PC-9 (cell line): ENCODE measurements around the gene HES3. TPM values are rescaled to one million over a fixed set of nuclear protein-coding genes. Genes with fewer than 3 reads are reported as not detected.
A peak's percentile ranks its signal among the peaks of the same experiment; 100 is the strongest.

Source experiments
- BruUV-seq: library from RNA; stranded (reverse); fragments of 400-500 nt; replicated peaks from 2 replicates; lab custom pipeline; 2021; lab: Mats Ljungman, UMichigan
- CTCF ChIA-PET: fragments of 300-600 bp; sonication (Branson Sonifier 250); formaldehyde crosslinking; loops from one replicate; lab custom pipeline; 2022; ENCODE audit warnings: antibody characterized with exemption; lab: Charles Lee
- POLR2A ChIA-PET: fragments of 300-600 bp; sonication (Branson Sonifier 250); formaldehyde crosslinking; loops from one replicate; lab custom pipeline; 2022; ENCODE audit warnings: antibody characterized with exemption; ENCODE audit not compliant: unreplicated experiment; lab: Charles Lee
- DNase-seq, 2 experiments: peaks; one replicate each; pipeline versions ENCODE4 v3.0.0 to v3.0.0-alpha.2; 2015 to 2022; ENCODE audit warnings: mixed read lengths in 1 of 2
- H2AFZ ChIP-seq: fragments of 200-600 bp; sonication (generic); 2 replicates; pipeline ENCODE4 v1.8.1; 2017; ENCODE audit warnings: antibody characterized with exemption
- H3F3A ChIP-seq: fragments of 200-600 bp; sonication (generic); 2 replicates; pipeline ENCODE4 v1.8.1; 2017; ENCODE audit warnings: antibody characterized with exemption, mild to moderate bottlenecking, low read depth; ENCODE audit not compliant: insufficient read depth
- H3K27ac ChIP-seq: fragments of 200-600 bp; sonication (generic); 2 replicates; pipeline ENCODE4 v1.6.1; 2016; ENCODE audit warnings: mixed run types
- H3K27me3 ChIP-seq: fragments of 200-600 bp; sonication (generic); 2 replicates; pipeline ENCODE4 v1.6.1; 2016; ENCODE audit warnings: low read depth, mixed run types; ENCODE audit not compliant: insufficient read depth
- H3K36me3 ChIP-seq: fragments of 200-600 bp; sonication (generic); 2 replicates; pipeline ENCODE4 v1.6.1; 2016; ENCODE audit warnings: low read depth, mixed run types
- H3K4me1 ChIP-seq: fragments of 200-600 bp; sonication (generic); replicated peaks from 2 replicates; pipeline ENCODE4 v1.6.1; 2016; ENCODE audit warnings: mixed run types; ENCODE audit not compliant: insufficient read depth
- H3K4me2 ChIP-seq: fragments of 200-600 bp; sonication (generic); 2 replicates; pipeline ENCODE4 v1.6.1; 2017; ENCODE audit warnings: mixed run types
- H3K4me3 ChIP-seq: fragments of 200-600 bp; sonication (generic); 2 replicates; pipeline ENCODE4 v1.6.1; 2016; ENCODE audit warnings: mixed run types
- H3K79me2 ChIP-seq: fragments of 200-600 bp; sonication (generic); 2 replicates; pipeline ENCODE4 v1.6.1; 2017; ENCODE audit warnings: low read depth, mixed run types
- H3K9me2 ChIP-seq: fragments of 200-600 bp; sonication (generic); 2 replicates; pipeline ENCODE4 v1.8.1; 2017; ENCODE audit warnings: mild to moderate bottlenecking; ENCODE audit not compliant: insufficient read depth
- H3K9me3 ChIP-seq: fragments of 200-600 bp; sonication (generic); 2 replicates; pipeline ENCODE4 v1.8.1; 2016; ENCODE audit warnings: low read depth; ENCODE audit not compliant: insufficient read depth
- H4K20me1 ChIP-seq: fragments of 200-600 bp; sonication (generic); 2 replicates; pipeline ENCODE4 v1.8.1; 2017; ENCODE audit not compliant: insufficient read depth
- EZH2 ChIP-seq: fragments of 200-600 bp; sonication (generic); IDR thresholded peaks from 2 replicates; pipeline ENCODE4 v1.8.0; 2017; ENCODE audit warnings: antibody characterized with exemption, low read depth
- intact Hi-C: fragments of 100-400 bp; cut with micrococcal nuclease; formaldehyde crosslinking; loops from one replicate; pipeline ENCODE4 v1.10.0; 2022; ENCODE audit not compliant: unreplicated experiment
- total RNA-seq: library from RNA; stranded (reverse); gene quantifications from 2 replicates; pipeline ENCODE4 v1.2.3, GENCODE V29; 2021
- TF ChIP-seq, protein P1 (sequence below): fragments of 200-600 bp; sonication (generic); conservative IDR thresholded peaks from 2 replicates; pipeline ENCODE4 v1.6.1; 2017; ENCODE audit warnings: mixed run types, antibody characterized with exemption, mild to moderate bottlenecking, moderate library complexity

The HES3 gene
- total RNA-seq, 1 experiment from 2014 or later: not detected

DNA sequence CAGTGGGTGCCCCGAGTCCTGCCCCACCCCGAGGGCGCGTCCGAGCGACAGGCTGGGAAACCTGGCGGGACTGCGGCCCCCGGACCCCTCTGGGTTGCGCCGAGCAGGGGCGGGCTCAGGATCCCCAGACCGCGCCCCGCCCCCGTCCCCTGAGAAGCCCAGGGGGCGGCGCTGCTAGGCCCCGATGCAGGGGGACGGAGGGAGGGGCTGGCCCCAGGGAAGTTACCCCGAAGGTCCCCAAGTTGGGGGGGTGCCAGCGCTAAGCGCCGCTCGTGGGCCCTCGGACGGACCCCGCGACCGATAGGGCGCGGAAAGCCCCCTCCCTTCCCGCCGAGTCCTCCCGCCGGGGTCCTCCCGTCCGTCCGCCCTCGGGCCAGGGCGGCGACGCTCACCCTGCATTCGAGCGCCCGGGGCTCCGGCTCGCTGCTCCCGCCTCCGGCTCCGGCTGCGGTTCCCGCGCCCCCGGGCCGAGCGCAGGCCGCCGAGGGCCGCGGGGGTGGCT, 16.5 kb downstream of the HES3 start:
- no peak for TF ChIP-seq EZH2
- TF ChIP-seq, protein P1, sequence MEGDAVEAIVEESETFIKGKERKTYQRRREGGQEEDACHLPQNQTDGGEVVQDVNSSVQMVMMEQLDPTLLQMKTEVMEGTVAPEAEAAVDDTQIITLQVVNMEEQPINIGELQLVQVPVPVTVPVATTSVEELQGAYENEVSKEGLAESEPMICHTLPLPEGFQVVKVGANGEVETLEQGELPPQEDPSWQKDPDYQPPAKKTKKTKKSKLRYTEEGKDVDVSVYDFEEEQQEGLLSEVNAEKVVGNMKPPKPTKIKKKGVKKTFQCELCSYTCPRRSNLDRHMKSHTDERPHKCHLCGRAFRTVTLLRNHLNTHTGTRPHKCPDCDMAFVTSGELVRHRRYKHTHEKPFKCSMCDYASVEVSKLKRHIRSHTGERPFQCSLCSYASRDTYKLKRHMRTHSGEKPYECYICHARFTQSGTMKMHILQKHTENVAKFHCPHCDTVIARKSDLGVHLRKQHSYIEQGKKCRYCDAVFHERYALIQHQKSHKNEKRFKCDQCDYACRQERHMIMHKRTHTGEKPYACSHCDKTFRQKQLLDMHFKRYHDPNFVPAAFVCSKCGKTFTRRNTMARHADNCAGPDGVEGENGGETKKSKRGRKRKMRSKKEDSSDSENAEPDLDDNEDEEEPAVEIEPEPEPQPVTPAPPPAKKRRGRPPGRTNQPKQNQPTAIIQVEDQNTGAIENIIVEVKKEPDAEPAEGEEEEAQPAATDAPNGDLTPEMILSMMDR: no peak
- POLR2A ChIA-PET: no interaction called here
- no peaks in the 10 kb centered on the region for H3K79me2 ChIP-seq
- CTCF ChIA-PET: no interaction called here
- peak overlapping the region; percentile 62 for H3K4me2 ChIP-seq
- BruUV-seq: no TSS peak
- H3K4me1 ChIP-seq: no peaks in the 10 kb centered on the region
- DNase-seq: peak in 1 of 2 experiments; percentile 25
- intact Hi-C loops: loop anchor here (5.0 kb wide), 3 partner anchors 42 to 142 kb away; no protein-coding TSS in a partner anchor
- H3K9me2 ChIP-seq: no peaks in the 10 kb centered on the region
- H3K9me3 ChIP-seq: no peaks in the 10 kb centered on the region
- no peaks in the 10 kb centered on the region for H4K20me1 ChIP-seq
- H3K27ac ChIP-seq: no peak overlapping the region
- no peaks in the 10 kb centered on the region for H3K36me3 ChIP-seq
- H3K4me3 ChIP-seq: peak overlapping the region; percentile 54; the same call in 1 of the 2 replicates
- H2AFZ ChIP-seq: no peak overlapping the region
- H3F3A ChIP-seq: 0 out of 2 replicates have a peak, but pooled peaks cover 5% of the 10 kb centered on the region
- H3K27me3 ChIP-seq: no peaks in the 10 kb centered on the region

DNA sequence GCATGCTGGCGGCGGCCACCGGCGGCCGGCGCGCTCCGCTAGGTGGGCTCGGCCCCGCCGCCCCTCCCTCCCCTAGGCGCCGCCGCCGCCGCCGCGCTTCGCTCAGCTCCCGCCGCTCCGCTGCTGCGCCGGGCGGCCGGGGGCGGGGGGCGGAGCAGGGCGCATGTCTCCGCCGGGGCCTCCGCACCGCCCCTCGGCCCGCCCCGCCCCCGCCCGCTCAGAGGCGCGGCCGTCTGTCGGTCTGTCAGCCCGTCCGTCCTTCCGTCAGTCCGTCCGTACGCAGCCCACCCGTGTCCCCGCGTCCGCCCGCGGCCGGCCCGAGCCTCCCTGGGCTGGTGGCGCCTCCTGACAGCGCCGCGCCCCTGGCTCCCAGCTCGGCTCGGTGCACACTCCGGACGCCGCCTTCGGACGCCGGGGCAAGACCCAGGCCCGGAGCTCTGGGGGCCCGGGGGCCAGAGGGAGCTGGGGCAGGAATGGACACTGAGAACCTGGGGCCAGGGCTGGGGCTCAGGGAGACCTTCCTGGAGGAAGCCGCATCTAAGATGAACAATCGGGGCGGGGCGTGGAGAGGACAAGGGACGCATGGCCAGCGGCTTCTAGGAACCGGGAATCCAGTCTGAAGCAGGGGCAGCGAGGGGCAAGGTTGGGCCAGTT, 17.1 kb downstream of the HES3 start, which contains the start of gene GPR153:
GPR153 (minus strand) TSS at position 138 of the 654 bp plus-strand sequence. CDS start 6,193 bp downstream, outside the sequence.
- H4K20me1 ChIP-seq: no peaks in the 10 kb centered on the region
- H3F3A ChIP-seq: 0 out of 2 replicates have a peak, but pooled peaks cover 5% of the 10 kb centered on the region
- H3K9me2 ChIP-seq: no peaks in the 10 kb centered on the region
- H3K27ac ChIP-seq: no peak within 1 kb of the TSS
- no peaks in the 10 kb centered on the region for H3K36me3 ChIP-seq
- TF ChIP-seq, protein P1: no peak
- TF ChIP-seq EZH2: no peak
- ChIA-PET CTCF (no interaction called here), POLR2A (interaction anchor here (0.6 kb wide), 1 partner anchor 259 kb away, joined by 3 read pairs; no protein-coding TSS in a partner anchor)
- H3K4me3 ChIP-seq: peak within 1 kb of the TSS; percentile 54; the same call in 1 of the 2 replicates
- no peaks in the 10 kb centered on the region for H3K4me1 ChIP-seq
- H3K9me3 ChIP-seq: no peaks in the 10 kb centered on the region
- peak in 1 of 2 experiments; percentile 32 for DNase-seq
- H3K27me3 ChIP-seq: no peaks in the 10 kb centered on the region
- no peaks in the 10 kb centered on the region for H3K79me2 ChIP-seq
- H3K4me2 ChIP-seq: peak within 1 kb of the TSS; percentile 79
- no peak within 1 kb of the TSS for H2AFZ ChIP-seq
- intact Hi-C loops: loop anchor here (5.0 kb wide), 3 partner anchors 41 to 141 kb away; no protein-coding TSS in a partner anchor
- no TSS peak for BruUV-seq

DNA sequence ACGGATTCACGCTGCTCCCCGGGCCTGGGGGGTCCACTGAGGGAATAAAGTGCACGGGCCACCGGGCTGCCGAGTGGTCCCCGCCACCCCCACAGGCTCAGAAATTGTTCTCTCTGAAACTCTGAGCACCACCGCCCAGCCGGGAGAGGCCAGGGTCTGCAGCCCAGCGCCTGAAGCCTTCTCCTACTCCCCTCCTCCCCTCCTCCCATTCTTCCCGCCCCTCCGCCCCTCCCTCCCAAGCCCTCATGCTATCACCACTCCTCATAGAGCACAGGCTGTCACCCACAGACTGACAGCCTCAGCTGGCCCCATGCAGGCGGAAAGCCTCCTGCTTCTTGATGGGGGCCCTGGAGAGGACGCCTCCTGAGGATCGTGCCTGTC, 17.6 kb downstream of the HES3 start:
- intact Hi-C loops: loop anchor here (5.0 kb wide), 3 partner anchors 41 to 141 kb away; no protein-coding TSS in a partner anchor
- Histone ChIP-seq H3K4me2 (peak overlapping the region; percentile 79; the same call in 1 of the 2 replicates), H2AFZ (no peak overlapping the region)

More for the DNA sequence above, 17.6 kb downstream of the HES3 start:
- H3K36me3 ChIP-seq: no peaks in the 10 kb centered on the region
- 0 out of 2 replicates have a peak, but pooled peaks cover 5% of the 10 kb centered on the region for H3F3A ChIP-seq
- TF ChIP-seq, protein P1: no peak
- TF ChIP-seq EZH2: no peak
- no peaks in the 10 kb centered on the region for H4K20me1 ChIP-seq
- no peaks in the 10 kb centered on the region for H3K9me2 ChIP-seq
- ChIA-PET POLR2A (interaction anchor here (0.6 kb wide), 1 partner anchor 259 kb away, joined by 3 read pairs; no protein-coding TSS in a partner anchor), CTCF (no interaction called here)
- H3K27me3 ChIP-seq: no peaks in the 10 kb centered on the region
- DNase-seq: no peak
- no peaks in the 10 kb centered on the region for H3K9me3 ChIP-seq
- no peak overlapping the region for H3K27ac ChIP-seq
- H3K4me3 ChIP-seq: no peak overlapping the region
- H3K79me2 ChIP-seq: no peaks in the 10 kb centered on the region
- no TSS peak for BruUV-seq
- no peaks in the 10 kb centered on the region for H3K4me1 ChIP-seq
